ENCODE results near the gene P3H4.

DNA sequence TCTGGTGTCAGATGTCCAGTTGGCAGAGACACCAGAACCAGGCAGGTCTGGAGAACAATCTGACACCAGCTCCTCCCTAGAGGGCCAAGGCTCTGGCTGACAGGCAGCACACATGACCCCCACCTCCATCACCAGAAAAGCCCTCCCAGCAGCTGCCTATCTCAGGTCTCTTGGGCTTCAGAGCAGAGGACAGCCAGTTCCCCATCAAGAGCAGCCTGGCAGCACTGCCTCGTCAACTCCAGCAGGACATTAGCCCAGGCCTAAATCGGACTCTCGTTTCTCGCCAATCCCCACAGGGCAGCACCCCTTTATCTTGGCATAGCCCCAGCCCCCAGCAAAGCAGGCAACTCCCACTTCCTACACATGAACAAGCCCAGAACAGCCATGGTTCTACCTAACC is 29.6 kb downstream of the P3H4 start:
- TF ChIP-seq POLR2AphosphoS5 (IDR thresholded peaks at IDR 0.05; ENCODE audit: low read depth, low read length) (no peak), SIN3A (IDR thresholded peaks at IDR 0.05; ENCODE audit: borderline replicate concordance, insufficient read depth, low read length) (no peak), TAF1 (IDR thresholded peaks at IDR 0.05; ENCODE audit: borderline replicate concordance, insufficient read depth, low read length) (no peak)
